MG63 (cell line): ENCODE results near the gene C2orf92. TPM values are rescaled to one million over a fixed set of nuclear protein-coding genes. Genes with fewer than 3 reads are reported as not detected.
A peak's percentile ranks its signal among the peaks of the same experiment; 100 is the strongest.
"Not testable (repeated sequence)": the region's sequence is repeated elsewhere in the genome, so short reads cannot be mapped to it uniquely, and the experiment has no call there.

ENCODE experiments used
- DNase-seq: peaks from one replicate; pipeline ENCODE4 v3.0.0-alpha.2; 2020
- H3K27me3 ChIP-seq: fragments of 250-450 bp; sonication (Bioruptor Pico); 2 replicates; pipeline ENCODE4 v1.5.1; 2020; ENCODE audit warnings: mild to moderate bottlenecking, moderate library complexity
- H3K36me3 ChIP-seq: fragments of 250-450 bp; sonication (Bioruptor Pico); 2 replicates; pipeline ENCODE4 v1.5.1; 2020; ENCODE audit warnings: mild to moderate bottlenecking, moderate library complexity
- H3K4me3 ChIP-seq: fragments of 250-450 bp; sonication (Bioruptor Pico); 2 replicates; pipeline ENCODE4 v1.5.1; 2020; ENCODE audit warnings: mild to moderate bottlenecking, moderate library complexity
- H3K9me3 ChIP-seq: fragments of 250-450 bp; sonication (Bioruptor Pico); 2 replicates; pipeline ENCODE4 v1.5.1; 2020; ENCODE audit warnings: mild to moderate bottlenecking, moderate library complexity
- total RNA-seq: library from RNA; depleted of rRNA; stranded (reverse); fragments of >200 nt; shearing (Covaris generic); gene quantifications from 2 replicates; pipeline ENCODE4 v1.2.3, GENCODE V29; 2014; ENCODE audit warnings: low replicate concordance

The C2orf92 gene
- total RNA-seq, 1 experiment from 2014 or later = not detected

DNA sequence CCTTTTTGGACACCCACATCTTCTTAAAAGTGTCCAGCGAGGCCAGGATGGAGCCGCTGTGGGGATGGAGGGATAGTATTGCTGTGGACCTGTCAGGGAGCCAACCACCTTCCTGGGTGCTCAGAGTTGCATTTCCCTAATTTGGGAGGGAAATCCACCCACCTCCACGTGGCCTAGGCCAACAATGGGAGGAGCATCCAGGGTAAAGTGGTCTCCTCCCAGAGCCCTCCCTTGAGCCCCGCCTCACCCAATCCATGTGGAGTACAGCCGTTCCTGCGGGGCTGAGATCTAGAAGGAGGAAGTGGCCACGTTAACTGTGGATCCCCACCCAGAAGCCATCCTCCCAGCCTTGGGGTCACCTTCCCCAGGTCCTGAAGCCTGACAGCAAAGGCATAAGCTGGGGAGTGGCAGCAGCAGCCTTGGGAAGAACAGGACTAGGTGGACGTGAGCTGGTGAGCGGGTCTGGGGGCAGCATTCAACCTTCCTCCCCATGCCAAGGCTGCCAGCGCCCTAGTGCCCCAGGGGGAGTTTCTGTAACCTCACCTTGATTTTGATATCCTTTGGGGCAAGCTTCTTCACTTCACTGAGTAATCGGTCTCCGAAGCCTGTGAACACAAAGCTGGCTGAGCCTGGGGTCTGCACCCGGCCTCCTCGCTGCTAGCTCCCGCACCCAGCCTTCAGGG is 12.5 kb upstream of the C2orf92 start:
- peaks cover 44% of the 10 kb centered on the region for H3K36me3 ChIP-seq
- H3K4me3 ChIP-seq = no peak overlapping the region
- no peaks in the 10 kb centered on the region for H3K27me3 ChIP-seq
- DNase-seq = no peak
- H3K9me3 ChIP-seq = peaks cover 10% of the 10 kb centered on the region; the same call in 1 of the 2 replicates

DNA sequence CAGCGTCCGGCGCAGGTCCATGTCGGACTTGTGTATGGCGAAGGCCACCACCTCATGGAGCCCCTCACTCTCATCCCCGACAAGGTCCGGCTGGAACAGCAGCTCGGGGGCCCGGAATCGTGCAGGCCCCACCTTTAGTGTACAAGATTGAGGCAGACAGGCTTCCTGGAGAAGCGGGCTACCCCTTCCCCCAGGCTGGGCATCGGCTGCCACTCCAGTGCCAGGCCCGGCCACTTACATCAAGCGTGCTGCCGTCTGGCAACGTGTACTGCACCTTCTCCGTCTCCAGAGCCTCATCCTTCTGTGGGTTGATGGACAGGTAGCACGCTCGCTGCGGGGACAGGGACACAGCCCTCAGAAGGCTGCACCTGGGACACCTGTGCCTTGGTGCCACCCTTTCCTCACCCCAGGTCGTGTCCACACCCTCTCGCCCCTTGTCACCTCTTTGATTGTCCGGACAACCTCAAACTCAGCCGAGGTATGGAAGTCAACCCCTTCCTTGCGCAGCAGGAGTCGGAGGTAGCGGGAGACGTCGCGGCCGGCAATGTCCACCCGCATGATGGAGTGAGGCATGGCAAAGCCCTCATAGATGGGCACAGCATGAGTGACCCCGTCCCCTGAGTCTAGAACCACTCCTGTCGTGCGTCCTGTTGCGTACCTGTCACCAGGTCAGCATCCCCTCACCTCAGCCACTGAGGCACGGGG is 11.4 kb upstream of the C2orf92 start:
- DNase-seq = no peak
- no peak overlapping the region for H3K4me3 ChIP-seq
- peaks cover 44% of the 10 kb centered on the region for H3K36me3 ChIP-seq
- no peaks in the 10 kb centered on the region for H3K27me3 ChIP-seq
- H3K9me3 ChIP-seq = peaks cover 10% of the 10 kb centered on the region; the same call in 1 of the 2 replicates

- Histone ChIP-seq H3K27me3 (no peaks in the 10 kb centered on the region), H3K36me3 (peaks cover 40% of the 10 kb centered on the region), H3K4me3 (no peak overlapping the region), H3K9me3 (peaks cover 6% of the 10 kb centered on the region; the same call in 1 of the 2 replicates)
- no peak for DNase-seq
Observed at GRCh38 chr2:97658691-97659157, 10.8 kb upstream of the C2orf92 start.

DNA sequence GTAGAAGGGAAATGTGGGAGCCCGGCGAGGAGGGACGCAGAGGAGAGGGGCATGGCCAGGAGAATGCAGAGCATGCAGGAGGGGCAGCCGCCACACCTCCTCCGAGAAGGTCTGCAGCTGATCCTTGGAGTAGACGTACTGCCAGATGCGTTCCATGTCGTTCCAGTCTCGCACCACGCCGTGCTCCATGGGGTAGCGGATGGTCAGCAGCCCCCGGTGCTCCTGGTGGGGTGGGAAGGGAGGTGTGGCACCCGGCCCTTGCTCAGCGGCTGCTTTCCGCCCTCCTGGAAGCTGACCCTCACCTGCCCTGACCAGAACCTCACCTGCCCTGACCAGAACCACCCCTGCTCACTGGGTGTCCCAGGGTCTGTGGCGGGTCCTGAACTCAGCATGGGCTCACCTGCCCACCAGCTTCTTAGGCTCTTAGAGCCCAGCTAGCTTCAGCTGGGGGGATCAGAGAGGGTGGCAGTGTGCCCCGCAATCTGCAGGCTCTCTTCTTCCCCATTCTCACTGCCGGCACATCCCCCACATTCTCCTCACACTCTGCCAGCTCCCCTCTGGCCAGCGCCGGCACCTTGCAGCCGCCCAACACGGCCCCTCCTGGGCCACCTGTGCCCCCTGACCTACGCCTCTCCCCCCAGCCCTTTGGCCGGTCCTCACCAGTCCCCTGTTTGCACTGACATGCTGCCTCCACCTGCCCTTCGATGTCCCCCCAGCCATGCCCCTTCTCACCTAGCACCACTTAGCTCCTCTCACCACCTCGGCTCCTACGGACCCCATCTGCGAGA is 10.1 kb upstream of the C2orf92 start:
- Histone ChIP-seq H3K27me3 (no peaks in the 10 kb centered on the region), H3K9me3 (peaks cover 1% of the 10 kb centered on the region; the same call in 1 of the 2 replicates), H3K36me3 (peaks cover 35% of the 10 kb centered on the region), H3K4me3 (no peak overlapping the region)
- DNase-seq = no peak

GRCh38 chr2:97660044-97660774 is 9.3 kb upstream of the C2orf92 start:
- Histone ChIP-seq H3K9me3 (no peaks in the 10 kb centered on the region), H3K4me3 (no peak overlapping the region), H3K27me3 (no peaks in the 10 kb centered on the region), H3K36me3 (peaks cover 35% of the 10 kb centered on the region)
- no peak for DNase-seq

DNA sequence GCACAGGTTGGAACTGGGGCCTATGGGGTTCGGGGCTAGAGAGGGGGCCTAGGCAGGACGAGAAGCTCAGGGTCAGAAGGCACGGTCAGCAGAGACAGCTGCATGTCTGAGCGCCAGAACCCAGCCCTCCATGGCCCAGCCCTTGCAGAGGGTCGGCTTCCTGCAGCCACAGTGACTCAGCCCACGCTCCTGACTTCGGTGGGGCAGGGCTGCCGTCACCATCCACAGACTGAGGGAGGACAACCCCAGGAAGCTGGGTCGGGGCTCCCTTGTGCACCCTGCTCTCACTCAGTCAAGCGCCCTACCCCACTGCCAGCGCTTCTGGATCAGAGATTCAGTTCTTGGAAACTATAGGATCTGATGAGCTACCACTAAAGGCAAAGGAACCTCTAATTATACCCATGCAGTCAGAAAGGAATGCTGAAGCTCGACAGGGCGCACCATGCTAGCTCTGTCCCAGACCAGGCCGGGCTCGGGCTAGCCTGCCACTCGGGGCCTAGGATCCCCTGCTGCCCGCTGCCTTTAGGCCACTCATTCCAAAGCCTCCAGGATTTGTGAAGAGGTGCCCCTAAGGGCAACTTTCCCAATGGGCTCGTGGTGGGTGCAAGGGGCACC is 8.6 kb upstream of the C2orf92 start:
- H3K4me3 ChIP-seq = no peak overlapping the region
- no peaks in the 10 kb centered on the region for H3K9me3 ChIP-seq
- no peak for DNase-seq
- peaks cover 32% of the 10 kb centered on the region for H3K36me3 ChIP-seq
- no peaks in the 10 kb centered on the region for H3K27me3 ChIP-seq

GRCh38 chr2:97661927-97662326 is 7.6 kb upstream of the C2orf92 start:
- DNase-seq = no peak
- no peak overlapping the region for H3K4me3 ChIP-seq

GRCh38 chr2:97662386-97662894 is 7.1 kb upstream of the C2orf92 start:
- no peaks in the 10 kb centered on the region for H3K9me3 ChIP-seq
- H3K4me3 ChIP-seq = peak overlapping the region; percentile 71
- no peaks in the 10 kb centered on the region for H3K27me3 ChIP-seq
- DNase-seq = no peak
- H3K36me3 ChIP-seq = peaks cover 19% of the 10 kb centered on the region

More at GRCh38 chr2:97661927-97662326, 7.6 kb upstream of the C2orf92 start:
- no peaks in the 10 kb centered on the region for H3K27me3 ChIP-seq
- no peaks in the 10 kb centered on the region for H3K9me3 ChIP-seq
- peaks cover 24% of the 10 kb centered on the region for H3K36me3 ChIP-seq

DNA sequence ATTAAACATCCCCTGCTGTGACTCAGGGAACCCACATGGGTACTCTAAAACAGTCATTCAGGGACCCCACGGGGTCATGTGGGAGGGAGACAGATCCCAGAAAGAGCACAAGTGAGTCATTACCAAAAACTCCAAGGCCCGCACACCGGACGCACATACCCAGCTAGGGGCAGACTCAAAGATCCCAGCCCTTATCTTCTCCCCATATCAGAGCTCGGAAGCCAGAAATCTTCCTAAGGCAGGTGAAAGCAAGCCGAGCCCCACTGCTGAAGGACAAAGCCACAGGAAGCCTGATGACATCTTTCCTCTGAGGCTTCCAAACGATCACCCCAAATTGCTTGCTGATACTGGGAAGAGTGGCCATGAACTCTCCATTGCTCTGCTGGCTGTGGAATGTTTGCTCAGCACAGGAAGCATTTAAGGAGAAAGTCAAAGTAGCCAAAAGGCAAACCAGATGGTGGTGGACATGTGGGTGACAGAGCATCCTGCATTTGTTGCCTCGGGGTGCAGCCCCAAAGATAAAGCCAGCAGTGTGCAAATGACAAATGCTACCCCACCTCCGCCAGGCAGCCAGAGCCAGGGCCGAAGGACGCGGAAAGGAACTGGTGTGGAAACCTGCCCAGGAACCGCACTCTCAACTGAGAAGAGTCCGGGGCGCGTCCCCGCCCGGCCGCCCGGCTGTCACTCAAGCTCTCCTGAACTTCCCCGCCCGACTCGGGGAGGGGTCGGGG is 6.5 kb upstream of the C2orf92 start:
- Histone ChIP-seq H3K4me3 (peak overlapping the region; percentile 71), H3K27me3 (no peaks in the 10 kb centered on the region), H3K36me3 (peaks cover 14% of the 10 kb centered on the region), H3K9me3 (no peaks in the 10 kb centered on the region)
- peak; percentile 78 for DNase-seq

GRCh38 chr2:97663626-97663961 is 5.9 kb upstream of the C2orf92 start:
- DNase-seq = no peak
- peaks cover 10% of the 10 kb centered on the region for H3K36me3 ChIP-seq
- no peaks in the 10 kb centered on the region for H3K27me3 ChIP-seq

GRCh38 chr2:97663962-97664635 is 5.4 kb upstream of the C2orf92 start, which contains the start of gene ACTR1B:
TSS of gene ACTR1B (minus strand) at chr2:97664044. CDS start at chr2:97663890, 154 bp downstream.
- Histone ChIP-seq H3K9me3 (no peaks in the 10 kb centered on the region), H3K36me3 (peaks cover 6% of the 10 kb centered on the region; the same call in 1 of the 2 replicates), H3K4me3 (peak within 1 kb of the TSS; percentile 71), H3K27me3 (no peaks in the 10 kb centered on the region)
- peak; percentile 97 for DNase-seq

More at GRCh38 chr2:97663626-97663961, 5.9 kb upstream of the C2orf92 start:
- Histone ChIP-seq H3K4me3 (peak overlapping the region; percentile 71), H3K9me3 (no peaks in the 10 kb centered on the region)

DNA sequence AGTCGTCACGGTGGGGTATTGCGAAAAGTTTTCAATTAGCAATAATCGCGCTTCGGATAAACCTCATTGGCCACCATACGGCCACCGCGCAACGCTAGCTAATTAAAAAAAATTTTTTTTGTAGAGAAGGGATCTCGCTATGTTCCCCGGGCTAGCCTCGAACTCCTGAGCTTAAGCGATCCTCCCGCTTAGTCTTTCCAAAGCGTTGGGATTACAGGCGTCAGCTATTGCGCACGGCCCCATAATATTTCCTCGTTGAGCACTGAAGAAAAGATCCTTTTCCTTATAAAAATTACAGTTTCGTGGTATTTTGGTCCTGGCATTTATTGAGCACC is 4.9 kb upstream of the C2orf92 start:
- no peaks in the 10 kb centered on the region for H3K27me3 ChIP-seq
- DNase-seq = peak; percentile 41
- H3K4me3 ChIP-seq = peak overlapping the region; percentile 71
- H3K9me3 ChIP-seq = no peaks in the 10 kb centered on the region
- peaks cover 6% of the 10 kb centered on the region; the same call in 1 of the 2 replicates for H3K36me3 ChIP-seq

GRCh38 chr2:97670471-97670870 is 958 bp downstream of the C2orf92 start:
- no peak for DNase-seq
- no peaks in the 10 kb centered on the region for H3K27me3 ChIP-seq
- H3K4me3 ChIP-seq = no peak overlapping the region
- no peaks in the 10 kb centered on the region for H3K36me3 ChIP-seq
- H3K9me3 ChIP-seq = no peaks in the 10 kb centered on the region

DNA sequence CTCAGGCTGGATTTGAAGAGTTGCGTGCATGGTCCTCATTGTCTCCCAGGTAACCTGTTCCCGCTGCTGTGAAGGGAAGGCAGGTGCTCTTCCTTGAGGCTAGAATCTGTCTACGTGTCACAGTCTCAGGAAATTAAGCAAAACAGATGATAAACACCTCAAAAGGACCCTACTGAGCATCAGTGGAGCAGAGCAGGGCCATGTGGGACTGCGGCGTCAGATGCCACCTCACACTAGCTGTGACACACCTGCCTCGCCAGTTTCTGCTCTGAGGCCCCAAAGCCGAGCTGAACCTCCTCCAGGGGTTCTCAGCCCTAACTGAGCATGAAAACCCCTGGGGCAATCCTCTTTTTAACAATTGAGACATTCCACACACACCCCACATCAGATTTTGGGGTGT is 2.0 kb downstream of the C2orf92 start:
- H3K27me3 ChIP-seq = no peaks in the 10 kb centered on the region
- no peaks in the 10 kb centered on the region for H3K36me3 ChIP-seq
- no peaks in the 10 kb centered on the region for H3K9me3 ChIP-seq
- H3K4me3 ChIP-seq = no peak overlapping the region
- DNase-seq = no peak

DNA sequence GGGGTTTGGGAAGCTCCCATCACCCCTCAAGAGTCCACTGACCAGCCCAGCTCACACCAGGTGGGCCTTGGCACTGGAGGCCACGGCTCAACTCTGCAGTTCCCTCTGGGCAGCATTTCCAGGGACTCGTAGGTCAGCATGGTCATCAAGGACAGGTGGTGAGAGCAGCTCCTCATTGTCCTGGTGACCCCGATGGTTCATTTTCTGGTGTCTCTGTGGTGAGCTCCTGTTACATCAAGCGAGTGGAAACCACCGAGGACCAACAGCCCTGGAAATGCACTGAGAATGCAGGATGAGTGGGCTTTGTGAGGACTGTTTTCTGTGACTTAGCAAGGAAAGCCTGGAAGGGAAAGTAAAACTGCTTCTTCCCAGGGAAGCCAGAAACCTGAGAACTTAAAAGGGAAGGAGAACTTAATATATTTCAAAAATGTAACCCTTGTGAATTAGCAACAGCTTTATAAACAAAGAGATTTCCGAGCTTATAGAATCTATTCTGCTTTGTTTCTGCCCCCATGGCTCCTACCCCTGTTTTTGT is 3.2 kb downstream of the C2orf92 start:
- H3K4me3 ChIP-seq, H3K27me3 ChIP-seq, H3K9me3 ChIP-seq, H3K36me3 ChIP-seq, DNase-seq: not testable (repeated sequence)
